HepG2 (cell line): ENCODE measurements around the gene PRM3. TPM values are rescaled to one million over a fixed set of nuclear protein-coding genes. Genes with fewer than 3 reads are reported as not detected.

Experiments
- BATF2 ChIP-seq: sonication (generic); formaldehyde crosslinking; IDR thresholded peaks from 2 replicates; pipeline ENCODE4 v1.8.0; 2022; ENCODE audit warnings: mild to moderate bottlenecking, missing genetic modification reagents, moderate library complexity
- CENPX ChIP-seq: sonication (generic); formaldehyde crosslinking; IDR thresholded peaks from 2 replicates; pipeline ENCODE4 v1.9.0; 2021; ENCODE audit warnings: mild to moderate bottlenecking, missing genetic modification reagents, moderate library complexity
- EP300 ChIP-seq, 3 experiments: sonication (generic) in 1 of 3; formaldehyde crosslinking in 1 of 3; IDR thresholded peaks; 2 replicates each; pipeline versions ENCODE4 v1.5.1 to v1.6.1; 2011 to 2020; ENCODE audit warnings: low read depth in 2 of 3, low read length in 2 of 3, borderline replicate concordance in 1 of 3, improper control_type of control experiment in 1 of 3, mild to moderate bottlenecking in 1 of 3, missing genetic modification reagents in 1 of 3, moderate library complexity in 1 of 3
- FUBP1 ChIP-seq: sonication (generic); formaldehyde crosslinking; IDR thresholded peaks from 2 replicates; pipeline ENCODE4 v1.5.1; 2020; ENCODE audit warnings: missing genetic modification reagents, mild to moderate bottlenecking, borderline replicate concordance
- GATAD1 ChIP-seq: IDR thresholded peaks from 2 replicates; pipeline ENCODE4 v1.6.1; 2016; ENCODE audit warnings: missing genetic modification reagents, missing compliant biosample characterization
- JARID2 ChIP-seq: sonication (generic); formaldehyde crosslinking; IDR thresholded peaks from 2 replicates; pipeline ENCODE4 v1.8.1; 2023; ENCODE audit warnings: missing genetic modification reagents, inconsistent platforms; ENCODE audit not compliant: insufficient replicate concordance
- NRL ChIP-seq: sonication (generic); formaldehyde crosslinking; IDR thresholded peaks from 2 replicates; pipeline ENCODE4 v1.5.0; 2020; ENCODE audit warnings: missing genetic modification reagents, mild to moderate bottlenecking, moderate library complexity, borderline replicate concordance
- RAD21 ChIP-seq: fragments of 450-650 bp; formaldehyde crosslinking; IDR thresholded peaks from 2 replicates; pipeline ENCODE4 v1.5.0; 2020; ENCODE audit warnings: mild to moderate bottlenecking
- SOX13 ChIP-seq, 3 experiments: fragments of 450-650 bp in 1 of 3; sonication (generic) in 1 of 3; formaldehyde crosslinking in 1 of 3; IDR thresholded peaks in 2 of 3; conservative IDR thresholded peaks in 1 of 3; 2 replicates each; pipeline versions ENCODE4 v1.5.0 to v1.6.1; 2016 to 2020; ENCODE audit warnings: antibody characterized with exemption in 1 of 3, mild to moderate bottlenecking in 1 of 3, missing compliant biosample characterization in 1 of 3, missing genetic modification reagents in 1 of 3, moderate library complexity in 1 of 3
- ZBTB39 ChIP-seq: sonication (generic); formaldehyde crosslinking; IDR thresholded peaks from 2 replicates; pipeline ENCODE4 v1.5.0; 2020; ENCODE audit warnings: missing genetic modification reagents
- ZFP36 ChIP-seq: fragments of 150-350 bp; IDR thresholded peaks from 2 replicates; pipeline ENCODE4 v1.6.1; 2018; ENCODE audit warnings: borderline replicate concordance, low read length, low read depth; ENCODE audit not compliant: partially characterized antibody
- ZFP82 ChIP-seq: sonication (generic); formaldehyde crosslinking; IDR thresholded peaks from 2 replicates; pipeline ENCODE4 v1.5.1; 2020; ENCODE audit warnings: mild to moderate bottlenecking, missing genetic modification reagents, borderline replicate concordance
- ZNF562 ChIP-seq: sonication (generic); formaldehyde crosslinking; IDR thresholded peaks from 2 replicates; pipeline ENCODE4 v1.8.0; 2022; ENCODE audit warnings: missing genetic modification reagents, borderline replicate concordance
- ZNF563 ChIP-seq: sonication (generic); formaldehyde crosslinking; IDR thresholded peaks from 2 replicates; pipeline ENCODE4 v1.8.0; 2022; ENCODE audit warnings: mild to moderate bottlenecking, moderate library complexity, missing genetic modification reagents
- ZNF570 ChIP-seq: sonication (generic); formaldehyde crosslinking; IDR thresholded peaks from 2 replicates; pipeline ENCODE4 v1.4.0; 2020; ENCODE audit warnings: mild to moderate bottlenecking, missing genetic modification reagents, borderline replicate concordance
- polyA plus RNA-seq, 8 experiments: library from polyadenylated mRNA; depleted of rRNA in 3 of 8; stranded (reverse) in 7 of 8; unstranded in 1 of 8; fragments of >200 nt; fragmentation: Illumina TruSeq in 4 of 8; extraction: Trizol in 4 of 8; gene quantifications; 2 replicates each; pipeline versions ENCODE4 v1.2.1 to v1.2.3, GENCODE V29; 2011 to 2016; ENCODE audit warnings: low read depth in 4 of 8, missing spikeins in 1 of 8, mixed read lengths in 1 of 8; ENCODE audit not compliant: insufficient read depth in 1 of 8
- total RNA-seq, 5 experiments: library from RNA; depleted of rRNA; stranded (reverse); fragments of >200 nt; fragmentation: Illumina TruSeq; extraction: Trizol; gene quantifications; 2 replicates each; pipeline ENCODE4 v1.2.3, GENCODE V29; 2016; ENCODE audit warnings: low read depth in 1 of 5
- TF ChIP-seq, protein P1 (sequence below): sonication (generic); formaldehyde crosslinking; IDR thresholded peaks from 2 replicates; pipeline ENCODE4 v1.4.0; 2020; ENCODE audit warnings: missing genetic modification reagents, borderline replicate concordance

Gene PRM3
- total and polyA plus RNA-seq, 2 of the 13 experiments (the other 11 are each of a cell fraction or from before 2014, with no cell fraction given), result not detected

DNA sequence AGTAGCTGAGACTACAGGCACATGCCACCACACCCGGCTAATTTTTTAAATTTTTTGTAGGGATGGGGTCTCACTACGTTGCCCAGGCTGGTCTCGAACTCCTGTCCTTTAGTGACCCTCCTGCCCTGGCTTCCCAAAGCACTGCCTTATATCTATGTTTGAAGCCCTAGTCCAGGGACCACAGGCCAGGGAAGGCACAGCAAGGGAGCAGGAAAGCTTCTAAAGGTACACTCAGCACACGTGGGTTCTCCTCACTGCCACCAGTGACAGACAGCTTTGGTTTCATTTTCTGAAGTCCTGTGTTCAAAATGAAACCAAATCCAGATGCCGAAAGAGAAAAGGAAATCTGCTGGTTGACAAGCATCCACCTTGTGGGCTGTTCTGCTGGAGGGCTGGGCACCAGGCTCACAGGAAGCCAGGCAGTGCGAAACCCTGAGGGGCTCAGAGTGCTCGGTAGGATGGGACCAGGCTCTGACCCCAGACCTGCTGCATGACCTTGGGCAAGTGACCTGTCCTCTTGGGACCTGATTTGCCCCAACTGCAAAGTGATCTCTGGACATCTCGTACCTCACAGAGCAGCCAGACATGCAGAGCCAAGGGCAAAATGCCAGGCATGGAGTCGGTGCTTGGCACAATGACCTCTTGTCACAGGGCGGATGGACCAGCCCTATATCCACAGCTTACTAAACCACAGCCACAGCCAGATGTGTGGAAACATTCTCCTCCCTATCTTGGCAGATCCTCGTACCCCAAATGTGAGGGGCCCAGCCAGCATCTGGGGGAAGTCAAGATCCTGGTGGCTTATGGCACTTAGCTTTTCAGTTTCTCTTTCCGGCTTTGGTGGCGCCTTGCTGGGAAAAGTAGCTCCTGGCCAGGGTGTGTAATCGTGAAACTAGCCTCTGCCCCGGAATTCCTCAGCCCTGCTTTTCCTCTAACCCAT is 14.6 kb downstream of the PRM3 start (continued):
- TF ChIP-seq FUBP1 (CRISPR knock-in tag) (no peak), CENPX (CRISPR knock-in tag) (no peak), NRL (CRISPR knock-in tag) (peak; percentile 70; the same call in 1 of the 2 replicates), RAD21 (CRISPR knock-in tag) (no peak), ZNF570 (no peak), JARID2 (CRISPR knock-in tag) (no peak), ZNF562 (no peak), ZBTB39 (CRISPR knock-in tag) (0 out of 2 replicates have a peak, but pooled peaks have one; percentile 60), SOX13 (IDR thresholded peaks at IDR 0.05) (no peak), SOX13 (CRISPR knock-in tag; conservative IDR thresholded peaks at IDR 0.05 in 1 of 2, IDR thresholded peaks at IDR 0.05 in 1 of 2) (peak in 1 of 2 experiments; percentile 18; a peak in 2 of 4 replicates), ZFP82 (CRISPR knock-in tag) (peak; percentile 92; the same call in 1 of the 2 replicates), BATF2 (CRISPR knock-in tag) (no peak), ZFP36 (no peak), EP300 (IDR thresholded peaks at IDR 0.05; ENCODE audit: low read depth in 2 of 2, low read length in 2 of 2) (peak in 1 of 2 experiments; percentile 6; a peak in 1 of 4 replicates), EP300 (CRISPR knock-in tag; IDR thresholded peaks at IDR 0.05; ENCODE audit: borderline replicate concordance) (peak; percentile 31), ZNF563 (CRISPR knock-in tag) (no peak), GATAD1 (CRISPR knock-in tag) (no peak)
- TF ChIP-seq, protein P1, sequence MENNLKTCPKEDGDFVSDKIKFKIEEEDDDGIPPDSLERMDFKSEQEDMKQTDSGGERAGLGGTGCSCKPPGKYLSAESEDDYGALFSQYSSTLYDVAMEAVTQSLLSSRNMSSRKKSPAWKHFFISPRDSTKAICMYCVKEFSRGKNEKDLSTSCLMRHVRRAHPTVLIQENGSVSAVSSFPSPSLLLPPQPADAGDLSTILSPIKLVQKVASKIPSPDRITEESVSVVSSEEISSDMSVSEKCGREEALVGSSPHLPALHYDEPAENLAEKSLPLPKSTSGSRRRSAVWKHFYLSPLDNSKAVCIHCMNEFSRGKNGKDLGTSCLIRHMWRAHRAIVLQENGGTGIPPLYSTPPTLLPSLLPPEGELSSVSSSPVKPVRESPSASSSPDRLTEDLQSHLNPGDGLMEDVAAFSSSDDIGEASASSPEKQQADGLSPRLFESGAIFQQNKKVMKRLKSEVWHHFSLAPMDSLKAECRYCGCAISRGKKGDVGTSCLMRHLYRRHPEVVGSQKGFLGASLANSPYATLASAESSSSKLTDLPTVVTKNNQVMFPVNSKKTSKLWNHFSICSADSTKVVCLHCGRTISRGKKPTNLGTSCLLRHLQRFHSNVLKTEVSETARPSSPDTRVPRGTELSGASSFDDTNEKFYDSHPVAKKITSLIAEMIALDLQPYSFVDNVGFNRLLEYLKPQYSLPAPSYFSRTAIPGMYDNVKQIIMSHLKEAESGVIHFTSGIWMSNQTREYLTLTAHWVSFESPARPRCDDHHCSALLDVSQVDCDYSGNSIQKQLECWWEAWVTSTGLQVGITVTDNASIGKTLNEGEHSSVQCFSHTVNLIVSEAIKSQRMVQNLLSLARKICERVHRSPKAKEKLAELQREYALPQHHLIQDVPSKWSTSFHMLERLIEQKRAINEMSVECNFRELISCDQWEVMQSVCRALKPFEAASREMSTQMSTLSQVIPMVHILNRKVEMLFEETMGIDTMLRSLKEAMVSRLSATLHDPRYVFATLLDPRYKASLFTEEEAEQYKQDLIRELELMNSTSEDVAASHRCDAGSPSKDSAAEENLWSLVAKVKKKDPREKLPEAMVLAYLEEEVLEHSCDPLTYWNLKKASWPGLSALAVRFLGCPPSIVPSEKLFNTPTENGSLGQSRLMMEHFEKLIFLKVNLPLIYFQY (CRISPR knock-in tag), result no peak
